Right lobe of liver (tissue), 6 donors: ENCODE data around the gene AP3B2. TPM values are rescaled to one million over a fixed set of nuclear protein-coding genes. Genes with fewer than 3 reads are reported as not detected.

Source experiments
- ATAC-seq, 4 donors: fragments of 200-7000 bp; cut with Tn5 transposase; one replicate each; pipeline ENCODE4 v1.9.1; 2020; ENCODE audit warnings: mild to moderate bottlenecking in 4 of 4, moderate library complexity in 4 of 4
- DNase-seq, 3 donors: peaks; one replicate each; pipeline ENCODE4 v3.0.0-alpha.2; 2020
- H3K27ac ChIP-seq, 3 donors: fragments of 200-600 bp; one replicate each; pipeline ENCODE4 v1.8.0; 2022
- H3K27me3 ChIP-seq, 2 donors: fragments of 200-600 bp; one replicate each; pipeline ENCODE4 v1.8.0; 2022
- H3K36me3 ChIP-seq, 4 donors: fragments of 200-600 bp; sonication (generic) in 1 of 4; one replicate each; pipeline versions ENCODE4 v1.5.1 to v1.8.0; 2017 to 2022; ENCODE audit warnings: control low read depth in 1 of 4
- H3K4me1 ChIP-seq, 4 donors: fragments of 200-600 bp; sonication (generic) in 1 of 4; one replicate each; pipeline versions ENCODE4 v1.5.1 to v1.8.0; 2017 to 2022; ENCODE audit warnings: control low read depth in 1 of 4
- H3K4me3 ChIP-seq, 3 donors: fragments of 200-600 bp; one replicate each; pipeline ENCODE4 v1.8.0; 2022
- H3K9me3 ChIP-seq, 4 donors: fragments of 200-600 bp; sonication (generic) in 1 of 4; one replicate each; pipeline versions ENCODE4 v1.5.1 to v1.8.0; 2017 to 2022; ENCODE audit warnings: control low read depth in 1 of 4
- POLR2A ChIP-seq: fragments of 450-650 bp; IDR thresholded peaks from one replicate; pipeline ENCODE4 v1.6.1; 2017; ENCODE audit warnings: antibody characterized with exemption, mild to moderate bottlenecking
- WGBS: methylation state at CpG from one replicate; pipeline ENCODE4 v1.1.6; 2018; ENCODE audit warnings: low coverage, low lambda C conversion rate; ENCODE audit not compliant: insufficient coverage; ENCODE audit errors: missing lambda C conversion rate; 5-methylcytosine and 5-hydroxymethylcytosine counted together
- intact Hi-C, 2 donors: fragments of 100-400 bp; cut with DNase I; formaldehyde crosslinking; loops; one replicate each; pipeline versions ENCODE4 v1.11.2 to v1.14.1; 2022
- total RNA-seq, 6 experiments: library from RNA; depleted of rRNA in 2 of 6; stranded (reverse); fragments of >200 nt in 2 of 6; fragmentation: NEBNext Ultra II Directional in 3 of 6; extraction: Animal tissue kit (Norgen Biotek cat#: 25700) in 3 of 6; gene quantifications; one replicate each; pipeline versions ENCODE4 v1.1.0 to v1.2.4, GENCODE V29; 2016 to 2023
- TF ChIP-seq, protein P1 (sequence below), 4 donors: fragments of 200-600 bp in 3 of 4; fragments of 450-650 bp in 1 of 4; IDR thresholded peaks; one replicate each; pipeline versions ENCODE4 v1.5.1 to v1.8.0; 2016 to 2022; ENCODE audit warnings: antibody characterized with exemption in 4 of 4, mild to moderate bottlenecking in 2 of 4
- donor health status: DM: no; HTN: yes; CAD: no.
- donor health status: DM: no; HTN: no; CAD: no.
- donor health status: DM: no; HTN: no; CAD: no.
- donor health status: DM: no; HTN: yes; CAD: no.
- donor health status: DM: no; HTN: yes; CAD: no.

The AP3B2 gene
- total RNA-seq, 6 experiments from 2014 or later, result 0.12 TPM; not detected in 5

DNA sequence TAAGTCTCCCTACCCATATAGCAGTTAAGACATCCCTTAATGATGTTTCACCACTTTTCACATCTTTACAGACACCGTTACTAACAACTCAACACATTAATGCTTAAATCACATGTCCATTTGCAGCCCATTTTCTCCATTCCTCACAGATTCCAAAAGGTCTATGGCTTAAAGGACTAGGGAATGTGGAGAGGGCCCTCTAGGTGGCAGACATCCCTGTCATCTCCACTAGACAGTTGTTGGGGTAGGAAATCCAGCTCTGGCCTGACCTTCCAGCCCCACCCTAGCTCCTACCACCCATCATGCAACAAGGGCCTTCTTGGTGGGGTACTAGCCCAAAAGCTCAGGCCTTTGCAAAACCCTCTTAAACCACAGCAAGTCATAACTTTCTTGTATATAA lies 87.7 kb downstream of the AP3B2 start:
- Histone ChIP-seq H3K27me3 (no peaks in the 10 kb centered on the region), H3K9me3 (no peaks in the 10 kb centered on the region), H3K4me3 (no peak overlapping the region), H3K27ac (no peak overlapping the region), H3K36me3 (no peaks in the 10 kb centered on the region), H3K4me1 (no peaks in the 10 kb centered on the region)
- WGBS, result 21% methylated on average over 1 of the region's 1 CpG
- intact Hi-C loops, result no loop called here
- TF ChIP-seq POLR2A, result no peak
- TF ChIP-seq, protein P1, sequence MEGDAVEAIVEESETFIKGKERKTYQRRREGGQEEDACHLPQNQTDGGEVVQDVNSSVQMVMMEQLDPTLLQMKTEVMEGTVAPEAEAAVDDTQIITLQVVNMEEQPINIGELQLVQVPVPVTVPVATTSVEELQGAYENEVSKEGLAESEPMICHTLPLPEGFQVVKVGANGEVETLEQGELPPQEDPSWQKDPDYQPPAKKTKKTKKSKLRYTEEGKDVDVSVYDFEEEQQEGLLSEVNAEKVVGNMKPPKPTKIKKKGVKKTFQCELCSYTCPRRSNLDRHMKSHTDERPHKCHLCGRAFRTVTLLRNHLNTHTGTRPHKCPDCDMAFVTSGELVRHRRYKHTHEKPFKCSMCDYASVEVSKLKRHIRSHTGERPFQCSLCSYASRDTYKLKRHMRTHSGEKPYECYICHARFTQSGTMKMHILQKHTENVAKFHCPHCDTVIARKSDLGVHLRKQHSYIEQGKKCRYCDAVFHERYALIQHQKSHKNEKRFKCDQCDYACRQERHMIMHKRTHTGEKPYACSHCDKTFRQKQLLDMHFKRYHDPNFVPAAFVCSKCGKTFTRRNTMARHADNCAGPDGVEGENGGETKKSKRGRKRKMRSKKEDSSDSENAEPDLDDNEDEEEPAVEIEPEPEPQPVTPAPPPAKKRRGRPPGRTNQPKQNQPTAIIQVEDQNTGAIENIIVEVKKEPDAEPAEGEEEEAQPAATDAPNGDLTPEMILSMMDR (IDR thresholded peaks at IDR 0.05), result peak in 1 of 4 donors; percentile 21
- ATAC-seq (no peak), DNase-seq (no peak)

GRCh38 chr15:82613747-82614146 lies 95.9 kb downstream of the AP3B2 start:
- Histone ChIP-seq H3K9me3 (no peaks in the 10 kb centered on the region), H3K4me1 (no peaks in the 10 kb centered on the region), H3K4me3 (no peak overlapping the region), H3K27ac (no peak overlapping the region), H3K36me3 (no peaks in the 10 kb centered on the region), H3K27me3 (no peaks in the 10 kb centered on the region)
- DNase-seq, result no peak
- intact Hi-C loops, result no loop called here
- 27% methylated on average over 5 of the region's 12 CpGs for WGBS
- ATAC-seq, result peak in 1 of 4 donors; percentile 32
- TF ChIP-seq, protein P1 (IDR thresholded peaks at IDR 0.05), result no peak
- TF ChIP-seq POLR2A, result no peak

GRCh38 chr15:82611348-82611747 lies 98.3 kb downstream of the AP3B2 start:
- Histone ChIP-seq H3K9me3 (no peaks in the 10 kb centered on the region), H3K4me1 (no peaks in the 10 kb centered on the region), H3K4me3 (no peak overlapping the region), H3K36me3 (no peaks in the 10 kb centered on the region), H3K27ac (no peak overlapping the region), H3K27me3 (no peaks in the 10 kb centered on the region)
- ATAC-seq (no peak), DNase-seq (no peak)
- WGBS, result 55% methylated on average over 4 of the region's 4 CpGs
- TF ChIP-seq, protein P1 (IDR thresholded peaks at IDR 0.05), result no peak
- TF ChIP-seq POLR2A, result no peak
- intact Hi-C loops, result no loop called here

Other genes starting within 250 kb of the AP3B2 start
- 100 to 1,000 TPM; 503 to 807 (median 550) TPM for gene RPS17, start 169.4 kb downstream of the AP3B2 start, total RNA-seq
- not detected for gene CPEB1, start 62.5 kb downstream of the AP3B2 start, total RNA-seq
- gene FSD2, start 96.2 kb upstream of the AP3B2 start, total RNA-seq, result not detected
- gene WHAMM, start 99.8 kb upstream of the AP3B2 start, total RNA-seq, result 1 to 10 TPM; 3.7 to 6.5 (median 4.7) TPM
- gene HOMER2, start 242.8 kb upstream of the AP3B2 start, total RNA-seq, result 10 to 100 TPM; 16.8 to 66.2 (median 60.7) TPM